CD4-positive, alpha-beta T cell treated with Interleukin-10 for 1 hour (primary cell): ENCODE measurements around the gene BTRC.
"Not testable (repeated sequence)": the region's sequence is repeated elsewhere in the genome, so short reads cannot be mapped to it uniquely, and the experiment has no call there.

ENCODE experiments used
- DNase-seq: peaks from one replicate; pipeline ENCODE4 v3.0.0-alpha.2; 2020

The BTRC gene

DNA sequence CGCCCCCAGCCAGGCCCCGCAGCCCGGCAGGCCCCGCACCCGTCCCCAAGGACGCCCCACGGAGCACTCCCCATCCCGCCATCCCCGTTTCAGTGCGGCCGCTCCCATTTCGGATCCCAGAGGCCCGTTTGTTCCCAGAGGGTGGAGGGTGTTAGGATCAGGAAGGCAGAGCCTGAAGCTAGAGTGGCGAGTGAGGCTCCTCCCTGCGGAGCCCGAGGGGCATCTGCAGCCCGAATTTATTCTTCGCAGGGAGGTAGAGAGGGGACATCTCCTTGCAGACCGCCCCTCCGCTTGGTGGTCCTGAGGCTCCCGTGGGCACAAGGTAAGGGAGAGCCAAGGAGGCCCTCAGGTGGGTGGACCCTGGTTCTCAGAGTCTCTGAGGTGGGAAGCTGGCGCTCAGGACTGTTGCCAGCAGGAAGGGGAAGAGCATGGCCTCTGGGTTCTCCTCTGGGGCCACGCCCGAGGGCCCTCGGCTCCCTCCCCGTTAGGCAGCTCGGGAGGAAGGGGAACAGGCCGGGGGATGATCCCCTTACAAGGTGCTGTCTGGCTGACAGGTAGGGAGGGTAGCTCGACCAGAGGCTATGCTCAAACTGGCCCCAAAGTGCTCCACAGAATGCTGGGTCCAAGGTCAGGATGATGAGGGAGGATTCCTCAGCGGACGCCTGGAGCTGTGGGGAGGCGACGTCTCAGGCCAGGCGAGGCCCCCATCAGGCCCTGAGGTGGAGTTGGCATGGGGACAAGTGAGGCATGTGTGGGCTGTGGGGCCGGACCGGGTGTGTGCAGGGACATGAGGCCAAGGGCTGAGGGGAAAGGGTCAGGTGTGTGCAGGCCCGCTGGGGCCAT, 216.7 kb downstream of the BTRC start:
- no peak for DNase-seq

DNA sequence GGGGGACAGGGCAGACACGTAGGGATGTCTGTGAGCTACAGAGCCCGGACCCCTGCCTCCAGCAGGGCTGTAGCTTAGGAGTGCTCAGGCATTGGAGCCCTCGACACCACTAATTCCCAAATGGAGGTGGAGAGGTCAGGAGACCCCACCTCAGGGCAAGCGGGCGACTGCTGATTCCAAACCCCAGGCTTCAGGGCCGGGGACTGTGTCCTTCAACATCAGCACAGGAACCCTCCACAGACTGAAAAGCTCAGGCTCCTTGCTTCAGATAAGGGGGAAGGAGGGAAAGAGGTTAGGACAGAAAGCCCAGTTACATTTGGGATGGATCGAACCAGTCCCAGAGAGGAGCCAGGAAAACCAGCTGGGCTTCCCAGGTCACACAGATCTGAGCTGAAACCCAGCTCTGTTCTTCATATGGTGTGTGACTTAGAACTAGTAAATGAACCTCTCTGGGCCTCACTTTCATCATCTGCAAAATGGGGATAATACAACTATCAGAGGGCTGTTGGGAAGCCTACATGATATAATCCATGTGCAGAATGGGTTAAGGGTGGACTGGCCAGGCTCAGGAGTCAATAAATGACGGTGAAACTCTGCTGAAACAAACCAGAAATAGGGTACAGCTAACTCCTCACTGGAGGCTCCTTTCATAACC, 217.4 kb downstream of the BTRC start:
- DNase-seq: no peak

DNA sequence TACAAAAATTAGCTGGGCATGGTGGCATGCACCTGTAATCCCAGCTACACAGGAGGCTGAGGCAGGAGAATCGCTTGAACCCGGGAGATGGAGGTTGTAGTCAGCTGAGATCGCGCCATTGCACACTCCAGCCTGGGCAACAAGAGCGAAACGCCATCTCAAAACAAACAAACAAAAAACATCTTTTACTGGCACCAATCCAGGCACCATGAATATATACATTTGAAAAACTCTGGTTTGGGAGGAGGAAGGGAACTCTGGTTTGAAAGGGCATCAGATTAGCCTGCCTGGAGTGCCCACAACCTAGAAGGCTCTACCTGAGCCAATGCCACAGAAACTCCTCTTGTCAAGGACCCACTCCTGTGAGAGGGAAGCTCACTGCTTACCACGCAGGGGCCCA, 218.2 kb downstream of the BTRC start:
- no peak for DNase-seq

DNA sequence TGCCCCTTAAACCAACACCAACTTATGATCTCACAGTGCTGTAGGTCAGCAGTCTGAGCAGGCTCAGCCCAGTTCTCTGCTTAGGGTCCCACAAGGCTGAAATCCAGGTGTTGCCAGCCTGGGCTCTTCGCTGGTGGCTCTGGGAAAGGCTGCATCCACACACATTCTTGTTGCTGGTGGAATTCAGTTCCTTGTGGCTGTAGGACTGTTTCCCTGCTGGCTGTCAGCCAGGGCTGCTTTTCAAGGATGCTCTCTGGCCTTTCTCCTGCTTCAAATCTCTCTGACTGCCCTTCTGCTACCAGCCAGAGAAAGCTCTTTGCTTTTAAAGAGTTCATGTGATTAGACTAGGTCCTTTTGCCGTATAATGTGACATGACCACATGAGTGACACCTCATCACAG, 218.8 kb downstream of the BTRC start:
- DNase-seq: no peak

DNA sequence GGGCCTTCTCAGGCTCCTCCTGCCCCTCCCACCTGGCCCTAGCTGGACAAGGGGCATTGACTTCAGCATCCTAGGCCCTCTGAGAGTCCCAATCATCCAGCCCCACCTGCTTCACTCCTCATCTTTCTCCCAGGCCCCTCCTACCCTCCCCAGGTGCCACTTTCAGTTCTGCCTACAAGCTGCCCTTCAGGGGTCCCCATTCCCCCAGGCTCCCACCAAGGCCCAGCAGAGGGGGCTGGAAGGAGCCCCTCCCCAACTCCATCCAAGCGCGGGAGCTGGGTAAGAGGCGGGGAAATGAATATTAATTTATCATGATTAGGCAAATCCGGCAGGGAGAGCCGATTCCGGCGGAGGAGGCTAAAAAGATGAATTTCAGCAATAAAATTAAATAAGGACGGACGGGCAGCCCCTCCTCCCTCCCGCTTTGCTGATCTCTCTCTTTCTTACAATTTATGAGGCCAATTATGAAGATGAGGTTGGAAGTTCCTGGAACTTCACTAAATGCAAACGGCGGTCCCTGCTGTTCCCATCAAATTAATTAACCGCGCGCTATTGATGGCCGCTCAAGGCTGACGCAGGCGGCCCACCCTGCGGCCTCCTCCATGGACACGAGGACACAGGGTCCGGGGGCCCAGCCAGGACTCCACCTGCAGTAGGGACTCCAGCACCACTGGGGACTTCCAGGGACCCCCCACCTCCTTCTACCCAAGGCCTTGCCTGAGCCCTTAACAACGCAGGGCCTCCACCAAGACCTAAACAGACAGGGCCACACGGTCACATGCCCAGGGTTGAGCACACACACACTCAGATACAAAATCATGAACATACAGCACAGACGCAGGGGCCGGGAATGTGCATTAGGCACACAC, 220.2 kb downstream of the BTRC start:
- DNase-seq: no peak

DNA sequence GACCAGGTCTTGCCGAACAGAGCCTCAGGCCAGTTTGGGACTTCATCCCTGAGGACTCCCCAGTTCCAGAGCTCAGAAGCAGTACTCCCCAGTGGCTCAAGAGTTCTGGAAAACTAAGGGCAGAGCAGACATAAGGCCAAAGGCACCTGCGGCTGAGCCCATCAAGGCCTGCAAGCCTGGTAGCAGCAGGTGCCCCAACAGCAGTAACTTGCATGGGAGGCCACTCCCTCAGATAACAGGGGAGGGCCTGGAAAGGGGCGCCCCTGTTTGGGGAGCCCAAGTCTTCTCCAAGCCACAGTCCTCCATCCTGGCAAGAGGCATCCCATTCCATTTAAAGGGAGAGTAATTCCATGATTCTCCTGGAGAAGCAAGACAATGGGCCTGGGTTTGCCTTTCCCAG, 221.1 kb downstream of the BTRC start:
- no peak for DNase-seq

DNA sequence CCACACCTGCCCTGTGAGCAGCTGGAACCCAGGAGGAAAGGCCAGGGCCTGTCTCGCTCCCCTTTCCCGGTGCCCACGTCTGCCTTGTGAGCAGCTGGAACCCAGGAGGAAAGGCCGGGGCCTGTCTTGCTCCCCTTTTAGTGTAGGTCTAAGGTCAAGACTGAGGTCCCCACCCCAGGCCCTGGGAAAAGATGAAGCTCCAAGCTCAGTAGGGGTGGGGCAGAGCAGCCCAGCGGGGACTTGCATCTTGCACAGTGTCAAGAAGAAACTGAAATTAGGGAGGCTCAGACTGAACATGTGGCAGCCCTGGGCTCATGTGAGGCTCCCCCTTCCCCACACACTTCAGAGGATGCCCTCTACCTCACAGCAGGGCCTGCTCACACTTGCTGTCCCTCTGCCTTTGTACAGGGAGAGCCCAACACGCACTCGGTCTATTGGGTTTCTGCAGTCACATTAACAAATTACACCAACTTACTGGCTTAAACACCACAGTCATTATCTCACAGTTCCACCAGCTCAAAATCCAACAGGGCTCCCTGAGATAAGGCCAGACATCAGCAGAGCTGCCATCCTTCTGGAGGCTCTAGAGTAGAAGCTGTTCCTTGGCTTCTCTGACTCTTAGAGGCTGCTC, 221.7 kb downstream of the BTRC start:
- DNase-seq: no peak

DNA sequence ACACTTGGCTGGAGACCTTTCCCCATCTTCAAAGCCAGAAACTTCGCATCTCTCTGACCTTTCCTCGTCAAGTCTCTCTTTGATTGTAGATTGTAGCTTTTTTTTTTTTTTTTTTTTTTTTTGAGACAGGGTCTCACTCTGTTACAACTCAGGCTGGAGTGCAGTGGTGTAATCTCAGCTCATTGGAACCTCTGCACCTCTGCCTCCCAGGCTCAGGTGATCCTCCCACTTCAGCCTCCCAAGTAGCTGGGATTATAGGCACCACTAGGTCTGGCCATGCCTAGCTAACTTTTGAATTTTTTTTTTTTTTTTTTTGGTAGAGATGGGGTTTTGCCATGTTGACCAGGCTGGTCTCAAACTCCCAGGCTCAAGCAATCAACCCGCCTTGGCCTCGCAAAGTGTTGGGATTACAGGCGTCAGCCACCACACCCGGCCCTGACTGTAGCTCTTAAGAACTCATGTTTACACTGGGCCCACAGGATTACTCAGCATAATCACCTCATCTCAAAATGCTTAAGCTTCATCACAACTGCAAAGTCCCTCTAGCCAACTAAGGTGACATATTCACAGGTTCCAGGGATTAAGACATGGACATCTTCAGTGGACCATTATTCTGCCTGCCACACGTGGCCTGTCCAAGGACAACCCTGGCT, 222.4 kb downstream of the BTRC start:
- DNase-seq: no peak

DNA sequence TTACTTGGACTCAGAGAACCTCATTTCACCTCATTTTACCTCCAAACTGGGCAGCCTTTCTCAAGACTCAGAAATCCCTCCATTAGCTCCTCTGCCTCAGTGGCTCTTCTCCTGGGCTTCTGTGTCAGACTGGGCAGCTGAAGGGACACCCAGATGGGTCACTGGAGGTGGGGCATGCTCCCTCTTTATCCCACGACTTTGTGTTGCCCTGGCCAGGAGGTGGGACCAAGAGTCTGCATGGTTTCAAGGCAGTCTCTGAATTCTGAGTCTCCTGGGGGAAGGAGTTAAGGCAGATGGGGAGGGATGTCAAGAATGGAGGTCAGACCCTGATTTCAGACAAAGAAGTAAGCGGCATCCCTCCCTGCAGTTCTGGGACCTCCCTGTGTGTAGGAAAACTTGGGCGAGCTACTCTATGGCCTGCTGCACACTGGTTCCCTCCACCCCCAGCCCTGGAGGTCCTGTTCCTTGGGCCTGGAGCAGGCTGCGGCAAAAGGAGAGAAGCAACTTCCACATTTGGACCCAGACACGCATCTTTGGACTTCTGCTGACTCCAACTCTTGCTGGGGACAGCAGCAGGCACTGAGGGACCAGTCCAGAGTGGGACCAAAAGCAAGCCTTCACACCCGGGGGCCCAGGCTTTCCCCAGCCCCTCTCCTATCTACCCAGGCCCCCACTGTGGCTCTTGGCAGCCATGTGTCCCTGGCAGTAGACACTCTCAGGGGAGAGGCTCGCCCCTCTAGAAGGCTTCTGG, 223.3 kb downstream of the BTRC start:
- no peak for DNase-seq

DNA sequence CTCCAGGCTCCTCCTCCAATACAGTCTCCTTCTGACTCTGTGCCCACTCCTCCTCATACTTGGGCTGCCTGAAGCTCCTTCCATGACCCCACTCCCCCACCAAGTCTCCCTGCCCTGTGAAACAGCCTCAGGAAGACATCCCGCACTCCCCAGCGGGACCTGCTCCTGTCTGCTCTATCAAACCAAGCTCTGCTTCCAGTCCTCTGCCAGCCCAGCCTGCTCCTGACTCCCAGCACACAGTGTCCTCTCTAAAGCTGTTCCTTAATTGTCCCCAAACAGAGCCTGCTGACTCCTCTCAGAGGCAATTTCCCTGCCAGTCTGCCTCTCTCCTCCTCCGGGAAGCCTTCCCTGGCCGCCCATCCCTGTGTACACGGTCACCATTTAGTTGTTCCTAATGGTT, 224.2 kb downstream of the BTRC start:
- DNase-seq: no peak

DNA sequence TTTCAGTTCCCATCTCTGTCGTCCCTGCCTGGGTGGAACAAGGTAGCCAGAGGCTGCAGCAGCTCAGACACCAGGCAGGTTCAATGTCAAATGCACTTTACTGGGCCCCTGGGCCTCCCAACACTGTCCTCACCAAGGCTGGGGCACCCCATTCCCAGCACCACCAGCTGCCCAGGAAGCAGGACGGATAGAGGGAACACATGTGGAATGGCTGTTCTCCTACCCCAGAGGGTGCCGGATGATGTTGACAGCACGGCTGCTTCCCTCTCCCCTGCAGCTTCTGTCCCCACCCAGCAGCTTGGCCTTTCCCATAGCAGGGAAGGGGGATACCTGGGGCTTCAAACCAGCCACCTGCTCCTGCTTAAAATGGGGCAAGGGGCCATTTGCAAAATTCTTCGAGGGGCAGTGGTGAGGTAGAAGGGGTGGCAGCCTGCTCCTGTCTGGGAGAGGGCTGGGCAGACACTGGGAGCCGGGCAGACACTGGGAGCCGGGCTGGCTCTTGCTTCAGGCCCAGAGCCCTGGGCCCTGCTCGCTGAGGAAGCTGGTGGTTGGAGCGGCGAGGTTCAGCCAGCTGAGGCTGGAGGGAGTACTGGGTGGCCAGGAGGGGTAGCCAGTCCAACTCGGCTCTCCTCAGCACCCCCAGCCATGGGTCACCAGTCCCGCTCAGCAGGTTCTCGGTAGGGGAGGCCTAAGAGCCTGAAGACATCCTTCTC, 225.0 kb downstream of the BTRC start:
- DNase-seq: no peak

DNA sequence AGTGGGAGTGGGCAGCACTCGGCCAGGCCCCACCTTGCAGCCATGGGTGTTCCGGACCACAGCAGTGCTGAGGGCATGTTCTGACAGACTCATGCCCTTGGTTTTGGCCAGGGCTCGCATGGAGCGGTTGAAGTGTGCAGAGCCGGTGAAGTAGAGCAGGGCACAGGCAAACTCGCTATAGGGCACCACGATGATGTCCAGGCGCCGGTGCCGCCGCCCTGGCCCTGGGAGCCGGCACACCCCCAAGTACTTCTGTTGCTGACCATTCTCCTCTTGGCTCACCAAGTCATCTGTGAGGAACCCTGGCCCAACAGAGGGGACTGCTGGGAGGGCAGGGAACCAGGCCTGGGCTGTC, 225.5 kb downstream of the BTRC start:
- DNase-seq: no peak

DNA sequence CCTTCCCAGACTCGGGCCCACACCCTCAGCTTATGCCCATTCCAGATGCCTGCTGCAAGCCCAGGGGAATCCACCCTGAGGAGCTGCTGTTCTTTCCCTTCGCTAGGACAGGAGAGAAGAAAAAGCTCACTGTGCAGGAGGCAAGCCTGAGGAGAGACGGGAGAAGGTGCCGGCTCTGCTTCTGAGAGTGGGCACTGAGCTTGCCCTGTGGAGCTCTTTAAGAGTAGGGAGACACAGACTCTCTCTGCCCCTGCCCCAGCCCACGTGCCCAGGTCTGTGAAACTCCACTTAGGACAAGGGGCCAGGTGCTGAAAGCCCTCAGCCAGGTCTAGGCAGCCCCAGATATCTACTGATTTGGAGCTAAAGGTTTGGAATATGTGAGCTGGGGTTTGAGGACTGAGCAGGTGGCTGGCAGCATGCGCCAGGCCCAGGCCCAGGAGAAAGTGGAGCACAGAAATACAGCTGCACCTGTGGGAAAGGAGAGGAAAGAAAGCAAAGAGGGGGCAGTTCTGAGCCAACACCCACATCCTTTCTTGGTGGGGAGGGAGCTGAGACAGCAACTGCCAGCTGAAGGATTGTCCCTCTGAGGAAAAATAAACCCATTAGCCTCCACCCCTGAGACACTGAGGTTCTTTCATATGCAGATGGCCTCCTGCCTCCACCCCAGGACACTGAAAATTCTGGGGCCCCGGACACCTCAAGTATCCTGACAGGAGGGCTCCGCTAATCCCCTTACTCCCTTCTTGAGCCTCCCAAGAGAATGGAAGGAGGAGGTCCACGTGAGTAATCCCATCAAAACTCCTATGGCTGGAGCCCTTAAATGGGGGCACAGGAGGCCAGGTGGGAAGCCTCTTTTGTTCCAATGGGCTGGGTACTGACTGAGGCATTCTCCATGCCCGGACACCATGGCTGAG, 226.8 kb downstream of the BTRC start:
- DNase-seq: no peak

DNA sequence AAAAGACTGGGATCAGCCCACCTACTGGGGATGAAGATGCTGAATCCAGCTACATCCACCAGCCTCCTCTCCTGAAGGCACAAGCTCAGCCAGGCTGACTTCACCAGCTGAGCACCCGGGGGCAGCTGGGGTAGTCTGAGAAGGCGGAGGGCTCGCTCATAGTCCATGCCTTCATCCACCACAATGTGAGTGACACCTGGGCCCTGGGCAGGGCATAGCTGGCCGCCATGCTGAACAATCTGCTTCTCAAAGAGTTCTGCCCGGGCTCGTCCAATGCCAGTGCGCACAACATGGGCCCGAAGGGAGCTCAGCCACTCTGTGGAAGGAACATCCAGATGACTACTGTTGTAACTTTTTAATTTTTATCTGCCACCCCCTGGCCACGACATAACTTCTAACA, 231.9 kb downstream of the BTRC start:
- DNase-seq: no peak

DNA sequence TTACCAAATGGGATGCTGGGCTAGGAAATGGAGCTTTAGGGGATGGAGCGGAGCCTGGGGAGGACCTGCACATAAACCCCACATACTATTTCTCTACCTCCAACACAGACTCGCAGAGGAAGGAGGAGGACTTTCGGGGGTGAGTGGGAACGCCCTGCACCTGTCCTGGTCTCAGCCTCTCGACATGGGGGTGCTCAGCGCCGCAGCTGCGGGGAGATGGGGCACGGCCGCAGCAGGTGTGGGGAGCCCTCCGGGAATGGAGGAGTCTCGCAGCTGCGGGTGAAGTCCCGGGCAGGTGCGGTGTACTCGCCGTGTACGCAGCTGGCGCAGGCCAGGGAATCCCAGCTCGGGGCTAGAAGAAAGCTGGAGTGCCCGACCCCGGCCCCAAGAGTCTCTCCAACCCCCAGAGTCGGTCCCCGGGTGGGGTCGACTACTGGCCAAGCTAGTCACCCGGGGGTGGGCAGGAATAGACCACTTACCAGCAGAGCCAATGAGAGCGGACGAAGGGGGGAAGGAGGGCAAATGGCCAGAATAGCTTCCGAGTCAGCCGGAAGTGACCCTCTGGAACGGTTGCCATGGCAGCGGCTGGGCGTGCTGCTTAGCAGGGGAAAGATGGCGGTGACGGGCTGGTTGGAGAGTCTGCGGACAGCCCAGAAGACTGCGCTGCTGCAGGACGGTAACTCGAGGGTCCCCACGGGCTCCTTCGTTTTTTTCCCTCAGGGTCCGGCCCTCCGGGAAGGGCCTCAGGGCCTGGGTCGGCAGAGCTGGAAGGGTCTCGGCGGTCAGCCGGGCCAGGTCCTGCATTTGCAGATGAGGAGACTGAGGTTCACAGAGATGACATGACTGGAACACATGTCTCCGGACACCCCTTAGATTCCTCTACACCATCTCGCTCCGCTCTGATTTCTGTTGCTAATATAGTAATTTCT, 234.0 kb downstream of the BTRC start, which contains the start of the genes DPCD and POLL:
Gene DPCD, plus strand, starts transcription at position 597 of the 929 bp plus-strand sequence. Its CDS starts 16 bp downstream, at position 613.
Gene POLL, minus strand, starts transcription at position 533 of the 929 bp plus-strand sequence. CDS start 897 bp downstream, outside the sequence.
- DNase-seq: peak; percentile 90

DNA sequence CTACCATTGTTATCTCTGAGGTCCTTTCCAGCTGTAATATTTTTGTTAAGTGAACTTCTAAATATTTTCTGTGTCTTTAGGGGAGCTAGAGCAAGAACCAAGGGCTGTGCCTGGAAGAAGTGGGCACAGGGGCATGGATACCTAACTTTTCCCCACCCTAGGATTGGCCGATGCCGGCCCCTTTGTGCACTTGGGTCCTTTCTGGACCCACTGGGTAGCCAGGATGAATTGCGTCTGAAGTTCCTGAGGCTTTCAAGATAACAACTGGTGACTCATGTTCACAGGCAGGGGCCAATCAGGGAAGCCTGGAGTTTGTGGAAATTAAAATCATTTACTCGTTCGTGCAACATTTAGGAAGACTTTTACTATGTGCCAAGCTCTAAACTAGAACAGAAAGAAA, 234.9 kb downstream of the BTRC start:
- no peak for DNase-seq

DNA sequence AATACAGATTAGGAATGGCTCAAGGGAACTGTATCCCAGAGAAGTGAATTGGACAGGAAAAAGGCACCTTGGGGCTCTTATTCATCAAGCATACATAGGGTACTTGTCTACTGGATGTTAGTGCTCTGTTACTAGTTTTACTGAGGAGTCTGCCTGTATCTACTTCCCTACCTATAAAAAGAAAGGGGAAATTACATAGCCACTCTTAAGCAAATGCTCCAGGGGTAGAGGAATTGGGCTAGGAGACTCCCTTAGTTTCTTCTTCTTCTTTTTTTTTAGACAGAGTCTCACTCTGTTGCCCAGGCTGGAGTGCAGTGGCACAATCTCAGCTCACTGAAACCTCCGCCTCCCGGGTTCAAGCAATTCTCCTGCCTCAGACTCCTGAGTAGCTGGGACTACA, 239.4 kb downstream of the BTRC start:
- DNase-seq: not testable (repeated sequence)

DNA sequence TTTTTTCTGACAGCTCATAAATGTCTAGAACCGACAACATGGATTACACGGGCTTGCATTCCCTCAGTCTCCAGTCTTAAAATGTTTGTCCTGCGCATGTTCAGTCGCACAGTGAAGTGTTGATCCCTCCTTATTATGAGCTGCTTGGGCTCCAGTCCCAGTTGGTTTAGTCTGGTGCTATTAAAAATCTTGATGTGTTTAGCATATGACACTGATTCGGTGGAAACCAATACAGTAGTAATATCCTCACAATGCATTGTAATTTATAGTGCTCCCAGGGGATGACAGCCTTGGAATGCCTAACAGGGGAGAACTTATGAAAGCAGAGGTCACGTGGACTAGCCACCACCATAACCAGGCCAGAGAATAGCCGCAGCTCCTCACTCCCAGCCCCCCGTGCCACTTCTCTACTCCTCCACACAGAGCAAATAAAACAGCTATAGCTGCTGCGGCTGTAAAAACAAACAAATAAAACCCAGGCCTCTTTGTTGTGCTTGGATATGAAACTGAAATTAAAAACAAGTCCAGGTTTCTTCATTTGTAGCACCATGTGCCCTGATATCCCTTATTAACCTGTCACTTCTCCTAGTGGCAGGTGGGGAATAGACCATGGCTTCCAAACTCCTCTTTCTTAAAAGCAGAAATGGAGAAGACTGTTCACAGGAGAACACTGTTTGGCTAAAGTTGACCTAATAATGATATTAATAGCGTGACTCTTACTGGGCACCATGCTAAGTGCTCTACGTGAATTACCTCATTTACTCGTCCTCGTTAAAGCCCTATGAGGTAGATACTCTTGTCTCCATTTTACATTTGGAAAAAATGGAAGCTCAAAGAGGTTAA, 241.8 kb downstream of the BTRC start:
- DNase-seq: no peak
